NCI-H748 (cell line): ENCODE data around the gene BNIPL.

ENCODE experiments used
- DNase-seq: peaks from one replicate; lab custom pipeline; 2025; ENCODE audit not compliant: unreplicated experiment; lab: John Stamatoyannopoulos, UW

Gene BNIPL

GRCh38 chr1:151036356-151036755, at the start of gene BNIPL:
TSS of gene BNIPL (plus strand) at chr1:151036586. CDS start at chr1:151036726, 140 bp downstream.
- DNase-seq, result no peak

DNA sequence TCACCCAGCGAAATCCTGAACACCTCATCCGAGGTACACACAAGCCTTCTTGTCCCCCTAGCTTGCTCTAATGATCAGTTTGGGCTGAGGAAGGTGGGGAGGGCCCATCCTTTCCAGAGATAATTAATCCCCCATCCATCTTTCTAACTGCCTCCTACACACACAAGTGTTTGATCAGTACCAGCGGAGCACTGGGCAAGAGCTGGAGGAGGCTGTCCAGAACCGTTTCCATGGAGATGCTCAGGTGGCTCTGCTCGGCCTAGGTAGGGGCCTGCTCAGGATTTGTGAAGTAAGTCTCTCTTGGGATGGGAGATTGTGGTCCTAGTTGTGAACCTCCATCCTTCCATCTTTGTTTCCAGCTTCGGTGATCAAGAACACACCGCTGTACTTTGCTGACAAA, 48.5 kb upstream of the BNIPL start:
- DNase-seq, result peak; percentile 11

- no peak for DNase-seq
Observed at GRCh38 chr1:150992626-150993025, 43.8 kb upstream of the BNIPL start.

DNA sequence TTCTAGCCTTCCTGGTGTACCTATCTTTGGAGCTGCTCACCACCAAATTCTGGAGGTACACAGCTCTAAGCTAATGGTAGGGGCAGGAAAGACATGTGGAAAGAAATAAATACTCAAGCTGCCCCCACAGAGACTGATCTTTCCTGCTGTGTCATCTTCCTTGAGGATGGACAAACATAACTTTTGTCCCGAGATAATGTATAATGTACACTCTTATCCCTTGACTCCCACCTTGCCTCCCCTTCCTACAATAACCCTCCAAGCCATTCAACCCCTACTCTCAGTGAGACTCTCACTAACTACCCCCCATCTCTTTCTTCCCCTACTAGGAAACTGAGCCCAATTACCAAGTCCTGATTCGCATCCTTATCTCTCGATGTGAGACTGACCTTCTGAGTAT, 42.1 kb upstream of the BNIPL start:
- no peak for DNase-seq

DNA sequence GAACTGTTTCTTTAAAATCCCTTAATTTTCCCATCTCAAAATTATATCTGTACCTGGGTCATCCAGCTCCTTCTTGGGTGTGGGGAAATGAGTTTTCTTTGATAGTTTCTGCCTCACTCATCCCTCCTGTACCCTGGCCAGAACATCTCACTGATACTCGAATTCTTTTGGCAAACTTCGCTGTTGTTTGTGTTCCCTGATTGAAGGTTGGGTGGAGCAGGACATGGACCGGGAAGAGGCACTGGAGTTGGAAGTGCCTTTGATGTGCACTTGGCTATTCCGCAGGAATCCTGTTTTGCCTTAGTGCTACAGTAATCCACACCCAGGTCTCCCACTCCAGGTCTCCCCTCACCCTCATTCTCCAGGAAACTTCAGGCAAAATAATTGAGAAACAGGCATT, 40.9 kb upstream of the BNIPL start:
- no peak for DNase-seq

GRCh38 chr1:150995896-150996295, 40.5 kb upstream of the BNIPL start:
- DNase-seq, result no peak

- DNase-seq, result no peak
Observed at GRCh38 chr1:150997126-150997872, 39.1 kb upstream of the BNIPL start.

DNA sequence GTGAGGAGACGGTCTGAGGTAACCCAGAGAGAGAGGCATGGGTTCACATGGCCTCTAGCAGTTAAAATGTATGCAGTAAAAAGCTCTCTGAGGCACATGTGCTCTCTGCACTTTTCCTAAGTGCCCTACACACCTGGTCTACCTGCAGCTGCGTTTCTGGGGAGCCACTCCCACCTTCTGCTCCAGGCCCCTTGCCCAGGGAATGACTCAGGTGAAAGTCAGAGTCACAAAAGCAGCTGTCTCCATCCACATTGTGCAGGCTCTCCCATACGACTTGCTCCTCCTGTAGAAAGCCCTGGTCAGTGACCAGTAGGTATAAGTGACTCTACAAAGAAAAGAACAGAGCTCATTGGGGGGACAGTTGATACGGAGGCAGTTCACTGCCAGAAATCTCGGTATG, 38.4 kb upstream of the BNIPL start:
- no peak for DNase-seq

GRCh38 chr1:150999051-150999674, 37.2 kb upstream of the BNIPL start:
- DNase-seq, result no peak

- DNase-seq, result no peak
Observed at GRCh38 chr1:150999926-151000325, 36.5 kb upstream of the BNIPL start.

- no peak for DNase-seq
Observed at GRCh38 chr1:151000408-151000807, 36.0 kb upstream of the BNIPL start.

DNA sequence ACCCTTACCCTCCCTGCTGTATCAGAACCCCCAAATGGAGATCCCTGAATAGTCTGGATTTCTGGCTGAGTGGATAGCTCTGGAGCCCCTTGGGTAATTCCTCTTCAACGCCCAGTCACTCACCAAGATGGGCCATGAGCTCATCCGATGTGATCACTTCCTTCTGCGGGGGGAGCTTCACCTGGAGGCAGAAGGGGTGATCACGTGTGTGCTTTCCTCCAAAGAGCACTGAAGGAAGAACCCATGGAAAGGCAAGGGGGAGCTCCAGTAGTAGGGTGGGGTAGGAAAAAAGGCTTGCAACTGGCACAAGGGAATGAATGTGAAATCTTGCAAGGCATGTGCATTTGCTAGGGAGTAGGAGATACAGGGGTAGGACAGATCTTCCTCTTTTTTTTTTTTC, 34.8 kb upstream of the BNIPL start:
- DNase-seq, result no peak

DNA sequence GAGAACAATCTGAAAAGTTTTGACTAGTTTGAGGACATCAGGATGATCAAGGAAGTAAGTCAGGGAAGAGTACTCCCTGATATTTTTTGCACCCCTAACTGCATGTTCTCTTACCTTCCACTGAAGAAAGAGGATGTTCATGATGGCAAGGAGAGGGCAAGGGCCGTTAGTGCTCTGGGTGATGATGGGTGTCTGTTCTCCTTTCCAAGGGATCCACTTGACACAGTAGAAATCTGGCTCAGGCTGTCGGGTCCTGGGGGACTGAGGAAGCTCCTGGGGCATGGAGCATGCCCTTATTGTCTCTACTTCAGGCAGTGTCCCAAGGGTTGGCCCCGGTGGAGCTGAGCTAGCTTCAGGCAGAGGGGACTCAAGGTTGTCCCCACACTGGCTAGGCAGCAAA, 34.3 kb upstream of the BNIPL start:
- DNase-seq, result no peak

DNA sequence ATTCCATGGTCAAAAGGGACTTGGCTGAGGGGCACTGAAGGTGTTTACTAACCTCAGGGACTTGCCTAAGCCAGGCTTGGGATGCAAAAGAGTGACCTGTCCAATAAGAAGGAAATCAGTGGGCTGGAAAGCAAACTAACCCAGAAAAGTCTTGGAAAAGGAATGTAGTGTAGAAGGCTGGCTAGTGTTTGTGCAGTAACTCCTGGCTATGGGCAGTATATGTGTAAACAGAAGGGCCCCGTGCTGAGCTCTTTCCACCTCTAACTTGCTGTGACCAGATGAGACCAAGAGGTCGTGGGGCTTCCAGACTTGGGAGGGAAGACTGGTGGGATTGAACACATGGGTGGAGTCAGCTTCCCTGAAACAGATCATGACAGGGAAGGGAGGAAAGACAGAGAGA, 33.8 kb upstream of the BNIPL start:
- DNase-seq, result no peak

- DNase-seq, result no peak
Observed at GRCh38 chr1:151003180-151003579, 33.2 kb upstream of the BNIPL start.

DNA sequence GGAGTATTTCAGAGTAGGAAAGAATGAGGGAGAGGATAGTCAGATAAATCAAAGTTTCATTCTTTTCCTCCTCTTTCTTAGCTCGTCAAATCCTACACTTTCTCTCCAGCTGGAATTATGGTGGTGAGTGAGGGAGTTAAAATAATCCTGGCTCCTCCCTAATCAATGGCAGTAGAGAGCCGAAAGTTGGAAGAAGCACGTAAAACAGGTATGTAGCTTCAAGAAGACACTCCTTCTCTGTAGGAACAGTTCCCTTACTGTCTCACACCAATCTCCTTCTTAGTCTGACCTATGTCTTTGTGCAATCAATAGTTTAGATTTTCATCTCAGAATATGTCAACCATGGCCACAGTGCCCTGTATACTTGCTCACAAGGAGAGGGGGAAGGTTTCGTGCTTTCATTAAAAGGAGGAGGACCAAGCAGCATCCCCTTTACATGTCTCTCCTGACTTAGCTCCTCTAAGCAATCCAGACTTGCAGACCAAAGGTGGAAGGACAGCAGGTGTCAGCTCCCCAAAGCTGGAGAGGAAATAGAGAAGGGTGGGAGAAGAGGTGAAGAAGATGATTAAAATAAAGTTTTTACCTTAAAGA, 30.6 kb upstream of the BNIPL start:
- DNase-seq, result no peak

DNA sequence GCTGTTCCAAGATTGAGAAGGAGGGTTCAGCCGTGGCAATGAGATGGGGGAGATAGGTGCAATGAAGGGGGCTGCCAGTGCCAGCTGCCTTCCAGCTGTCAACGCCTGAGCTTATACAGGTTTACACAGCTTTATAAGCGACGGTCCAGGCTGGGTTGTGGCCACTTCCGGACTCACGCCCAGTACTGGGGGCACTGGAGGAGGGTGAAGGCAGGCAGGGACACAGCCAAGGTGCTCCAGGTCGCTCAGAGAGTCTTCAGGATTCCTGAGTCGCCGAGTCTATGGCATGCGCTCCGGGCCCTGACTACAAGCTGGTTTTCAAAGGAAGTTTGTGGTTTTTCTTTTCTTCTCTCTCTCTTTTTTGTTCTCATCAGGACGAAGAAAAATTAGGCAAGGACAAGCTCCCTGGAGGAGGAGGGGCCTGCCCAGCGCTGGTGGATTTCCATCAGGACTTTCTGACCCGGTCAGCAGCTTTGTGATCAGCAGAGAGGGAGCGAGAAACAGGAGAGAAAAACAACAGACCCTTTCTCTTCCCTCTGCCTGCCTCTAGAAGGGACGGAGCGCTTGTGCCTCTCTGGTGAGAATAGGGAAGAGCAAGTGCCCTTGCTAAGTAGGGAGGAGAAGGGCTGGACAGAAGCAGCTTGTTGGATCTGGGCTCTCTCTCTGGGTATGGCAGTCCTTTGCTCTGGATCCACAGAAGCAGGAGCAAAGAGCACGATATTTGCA, 29.9 kb upstream of the BNIPL start, which contains the start of gene MINDY1:
MINDY1 (minus strand) TSS at position 576 of the 726 bp plus-strand sequence. CDS start 4,285 bp downstream, outside the sequence.
- DNase-seq, result peak; percentile 85

DNA sequence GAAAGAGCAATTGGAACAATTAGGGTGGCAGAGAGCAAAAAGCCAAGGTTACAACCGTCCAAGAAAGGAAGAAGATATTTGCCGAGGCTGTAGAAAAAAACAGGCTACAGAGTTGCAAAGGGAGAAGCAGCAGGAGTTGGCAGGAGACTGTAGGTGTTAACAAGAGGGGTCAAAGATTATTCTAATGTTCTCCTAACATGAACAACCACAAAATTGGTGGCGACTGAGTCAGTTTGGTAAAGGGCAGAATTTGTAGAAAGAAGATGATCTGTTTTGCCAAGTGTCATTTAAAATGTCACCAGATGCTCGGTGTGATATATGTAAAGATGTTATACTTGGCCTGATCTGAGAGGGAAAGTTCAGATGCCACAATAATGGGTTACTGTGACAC, 28.5 kb upstream of the BNIPL start:
- DNase-seq, result peak; percentile 27

DNA sequence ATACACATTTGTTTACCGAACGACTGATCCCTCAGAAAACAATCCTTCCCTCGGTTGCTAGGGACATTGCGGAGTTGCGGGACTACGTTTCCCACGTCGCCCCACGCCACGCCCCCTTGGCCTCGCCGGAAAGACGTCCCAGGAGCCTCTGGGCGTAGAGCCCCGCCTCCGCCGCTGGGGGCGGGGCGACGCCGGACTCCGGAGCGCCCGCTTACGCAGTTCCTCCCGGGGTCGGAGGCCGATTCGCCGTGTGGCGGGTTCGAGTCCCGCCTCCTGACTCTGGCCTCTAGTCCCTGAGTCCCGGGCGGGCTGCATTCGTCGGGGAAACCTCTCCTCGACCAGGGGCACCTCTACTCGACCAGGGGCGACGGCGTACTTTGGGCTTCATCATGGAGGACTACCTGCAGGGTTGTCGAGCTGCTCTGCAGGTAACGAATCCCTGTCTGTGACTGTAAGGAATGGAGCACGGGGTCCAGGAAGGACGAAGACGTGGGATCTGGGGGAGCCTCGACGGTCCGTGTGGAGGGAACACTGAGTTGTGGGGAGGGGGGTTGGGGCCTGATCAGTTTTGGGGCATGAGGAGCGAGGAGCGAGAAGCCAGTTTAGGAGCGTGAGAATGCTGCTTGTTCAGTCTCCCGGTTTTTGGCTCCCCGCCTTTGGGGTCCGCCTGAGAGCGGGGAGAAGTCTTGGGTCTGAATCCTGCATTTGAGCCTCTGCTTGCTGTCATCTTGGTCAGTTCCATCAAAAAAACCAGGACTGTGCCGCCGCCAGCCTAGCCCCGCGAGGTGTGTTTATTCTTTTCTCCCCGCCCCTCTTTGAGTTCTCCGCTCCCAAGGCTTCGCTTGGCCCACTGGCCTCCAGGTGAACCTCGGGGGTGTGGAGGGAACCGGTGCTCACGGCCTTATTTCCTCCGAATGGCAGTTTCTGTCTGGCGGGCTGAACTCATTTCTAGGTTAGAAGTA, 27.9 kb upstream of the BNIPL start, which contains the start of gene PRUNE1:
PRUNE1 (plus strand) TSS at position 206 of the 962 bp plus-strand sequence; CDS start at position 390, 184 bp downstream.
- peak; percentile 97 for DNase-seq

GRCh38 chr1:151009206-151009587, 27.2 kb upstream of the BNIPL start:
- DNase-seq, result no peak
